GM21526 (cell line): Measurements from ENCODE around the gene SLC25A25.

Experiments
- ATAC-seq: cut with Tn5 transposase; IDR thresholded peaks from one replicate; pipeline ENCODE4 v1.9.1; 2021; ENCODE audit warnings: moderate library complexity; ENCODE audit not compliant: unreplicated experiment, low FRiP score

Gene SLC25A25

DNA sequence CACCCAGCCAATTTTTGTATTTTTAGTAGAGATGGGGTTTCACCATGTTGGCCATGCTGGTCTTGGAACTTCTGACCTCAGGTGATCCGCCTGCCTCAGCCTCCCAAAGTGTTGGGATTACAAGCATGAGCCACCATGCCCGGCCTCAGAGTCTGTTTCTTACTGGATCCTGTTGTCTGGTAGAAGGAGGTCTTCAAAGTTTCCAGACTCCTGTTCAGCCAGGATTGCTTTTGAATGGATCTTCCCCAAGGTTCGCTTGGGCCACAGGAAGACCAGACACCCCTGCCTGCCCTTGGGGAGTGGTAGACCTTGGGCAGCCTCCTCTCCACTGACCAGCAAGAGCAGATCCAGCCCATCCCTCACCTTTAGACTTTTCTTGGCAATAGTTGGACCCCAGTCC lies 73.6 kb downstream of the SLC25A25 start:
- ATAC-seq = no peak

DNA sequence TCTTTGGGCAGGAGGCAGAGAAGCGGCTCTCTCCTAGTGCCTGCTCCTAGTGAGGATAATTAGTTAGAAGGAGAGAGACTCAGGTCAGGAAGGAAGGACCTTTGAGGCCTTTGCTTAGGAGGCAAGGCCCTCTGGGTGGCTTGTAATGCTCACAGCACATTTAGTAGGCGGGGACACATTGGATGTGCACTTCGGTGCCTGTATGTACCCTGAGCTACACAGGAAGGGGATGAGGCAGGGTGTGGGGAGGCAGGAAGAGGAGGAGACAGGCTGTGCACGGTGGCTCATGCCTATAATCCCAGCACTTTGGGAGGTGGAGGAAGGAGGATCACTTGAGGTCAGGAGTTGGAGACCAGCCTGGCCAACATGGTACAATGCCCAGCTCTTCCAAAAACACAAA lies 74.0 kb downstream of the SLC25A25 start:
- no peak for ATAC-seq

DNA sequence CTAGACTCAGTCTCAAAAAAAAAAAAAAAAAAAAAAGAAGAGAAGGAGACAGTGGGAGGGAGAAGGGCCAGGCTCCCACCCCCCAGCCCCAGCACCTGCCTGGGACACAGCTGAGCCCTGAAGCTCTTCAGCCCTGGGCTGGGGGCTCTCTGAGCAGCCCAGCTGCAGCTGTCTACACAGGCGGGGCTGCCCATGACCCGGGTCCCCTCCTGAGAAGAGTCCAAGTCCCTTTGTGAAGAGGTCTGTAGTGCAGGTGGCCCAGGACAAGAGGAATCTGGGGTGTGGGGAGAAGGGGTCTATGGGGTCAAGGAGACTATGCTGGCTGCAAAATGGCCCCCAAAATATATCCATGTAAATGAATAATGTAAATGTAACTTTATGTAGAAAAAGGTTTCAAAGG lies 74.6 kb downstream of the SLC25A25 start:
- no peak for ATAC-seq

DNA sequence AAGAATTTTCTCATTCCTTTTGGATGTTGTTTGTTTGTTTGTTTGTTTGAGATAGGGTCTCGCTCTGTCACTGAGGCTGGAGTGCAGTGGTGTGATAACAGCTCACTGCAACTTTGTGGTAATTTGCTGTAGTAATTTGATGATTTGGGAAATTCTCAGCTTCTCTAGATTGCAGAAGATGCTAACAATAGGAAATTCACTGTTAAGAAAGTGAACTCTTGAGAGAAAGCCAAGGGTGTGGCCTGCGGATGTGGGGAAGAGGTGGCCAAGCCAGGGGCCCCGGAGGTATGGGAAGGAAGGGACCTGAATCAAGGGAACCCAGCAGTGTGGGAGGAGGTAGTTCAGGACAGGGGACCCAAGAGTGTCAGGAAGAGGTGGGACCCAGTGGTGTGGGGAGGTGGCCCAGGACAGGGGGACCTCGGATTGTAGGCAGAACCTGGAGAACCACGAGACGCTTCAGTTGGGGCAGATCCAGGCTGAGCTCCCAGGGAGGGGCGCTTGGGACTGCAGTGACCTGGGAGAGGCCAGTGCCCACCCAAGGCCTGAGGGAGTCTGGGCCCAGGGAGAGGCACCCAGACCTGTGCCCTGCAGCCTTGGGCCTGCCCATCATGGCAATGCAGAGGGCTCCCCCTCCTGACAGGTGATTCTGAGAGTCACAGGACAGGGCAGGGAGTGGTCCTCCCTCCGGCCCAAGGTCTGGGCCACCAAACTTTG lies 75.7 kb downstream of the SLC25A25 start:
- no peak for ATAC-seq

DNA sequence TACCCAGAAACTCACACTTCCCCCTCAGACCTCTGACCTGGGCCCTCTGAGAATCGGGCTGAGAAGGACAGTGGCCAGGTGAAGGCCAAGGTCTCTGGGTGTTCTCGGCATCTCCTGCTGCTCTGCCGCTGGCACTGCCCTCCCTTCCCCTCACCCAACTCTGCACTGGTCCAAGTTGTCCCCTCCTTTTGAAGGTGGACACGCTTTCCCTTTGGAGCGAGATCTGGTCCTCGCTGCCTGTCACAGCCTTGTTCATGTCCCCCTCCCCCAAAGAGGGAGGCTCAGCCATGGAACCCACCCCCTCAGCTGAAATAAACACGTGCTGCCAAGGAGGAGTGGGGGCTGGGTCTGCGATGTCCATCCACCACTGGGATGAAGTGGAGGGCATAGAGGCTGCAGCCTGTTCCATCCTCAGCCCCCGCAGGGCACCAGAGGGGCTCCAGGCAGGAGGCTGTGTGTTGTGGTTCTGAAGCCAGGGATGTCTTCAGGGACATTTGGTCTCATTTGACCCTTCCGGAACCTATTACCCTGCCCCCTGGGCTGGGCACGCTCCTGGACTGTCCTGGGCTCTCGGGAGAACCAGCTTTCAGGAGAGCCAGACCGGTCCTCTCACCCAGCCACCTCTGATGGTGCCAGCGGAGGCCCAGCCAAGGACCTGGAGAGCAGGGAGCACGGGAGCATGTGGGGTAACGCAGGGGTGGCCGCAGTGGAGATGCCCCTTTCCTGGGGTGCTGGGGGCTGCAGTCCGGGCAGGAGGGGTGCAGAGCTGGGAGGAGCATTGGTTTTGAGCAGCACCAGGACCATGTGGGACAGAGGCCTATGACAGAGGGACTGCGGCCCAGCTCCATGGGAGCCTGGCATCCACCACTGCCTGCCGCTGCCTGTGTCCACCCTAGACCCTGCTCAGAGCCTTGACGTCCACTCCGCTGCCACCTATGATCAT lies 76.5 kb downstream of the SLC25A25 start:
- ATAC-seq = no peak

DNA sequence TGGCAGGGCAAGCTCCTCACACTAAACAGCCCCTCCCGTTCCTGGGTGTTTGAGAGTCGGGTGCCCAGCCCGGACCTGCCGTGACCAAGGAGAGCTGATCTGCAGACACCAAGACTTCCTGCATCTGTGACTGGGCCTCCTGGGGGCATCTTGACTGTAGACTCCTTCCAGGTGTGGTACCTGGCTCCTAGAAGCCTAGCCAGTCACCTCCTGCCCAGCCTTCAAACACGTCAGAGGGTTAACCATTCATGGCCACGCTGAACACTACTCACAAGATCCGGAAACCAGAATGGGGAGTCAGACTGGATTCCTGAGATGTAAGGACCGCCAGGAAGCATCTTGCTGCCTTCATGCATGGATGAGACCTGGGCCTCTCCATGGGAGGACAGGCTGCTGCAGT lies 77.5 kb downstream of the SLC25A25 start:
- ATAC-seq = no peak

DNA sequence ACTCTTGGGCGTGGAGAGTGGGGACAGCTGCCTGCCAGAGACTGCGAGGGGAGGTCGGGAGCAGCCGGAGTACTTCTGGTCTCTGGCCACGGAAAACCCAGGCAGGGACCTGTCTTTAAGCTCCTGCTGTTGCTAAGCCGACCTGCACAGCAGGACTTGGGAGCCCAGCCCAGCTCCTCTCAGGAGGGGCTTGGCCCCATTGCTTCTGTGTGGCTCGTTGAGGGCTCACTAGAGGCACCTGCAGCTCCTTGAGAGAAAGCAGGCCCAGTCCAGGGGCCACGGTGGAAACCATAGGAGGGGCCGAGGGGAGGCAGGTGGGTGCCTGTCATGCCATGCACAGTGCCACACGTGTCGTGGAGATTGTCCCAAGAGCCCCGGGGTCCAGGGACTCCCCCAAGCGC lies 77.9 kb downstream of the SLC25A25 start:
- no peak for ATAC-seq

DNA sequence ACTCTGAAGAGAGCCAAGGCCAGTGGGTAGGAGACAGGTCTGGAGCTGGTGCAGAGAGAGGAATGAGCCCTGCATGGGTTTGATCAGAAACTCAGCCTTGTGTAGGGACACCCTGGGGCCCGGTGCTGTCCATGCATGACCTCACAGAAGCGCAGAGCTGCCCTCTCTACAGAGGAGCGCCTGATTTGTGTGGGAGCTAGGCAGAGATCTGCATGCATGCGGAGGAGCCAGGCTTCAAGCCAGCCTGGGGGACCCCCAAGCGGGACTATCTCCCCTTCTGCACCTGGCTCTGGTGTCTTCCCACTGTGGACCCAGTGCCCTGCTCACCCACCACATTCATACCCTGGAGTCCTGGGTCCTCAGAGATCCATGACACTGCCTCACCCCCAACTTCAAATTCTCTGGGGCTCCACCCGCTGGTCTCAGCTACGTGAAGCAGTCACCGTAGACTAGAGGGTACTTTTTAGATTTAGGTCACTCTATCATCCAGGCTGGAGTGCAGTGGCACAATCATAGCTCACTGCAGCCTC lies 78.6 kb downstream of the SLC25A25 start:
- ATAC-seq = no peak

DNA sequence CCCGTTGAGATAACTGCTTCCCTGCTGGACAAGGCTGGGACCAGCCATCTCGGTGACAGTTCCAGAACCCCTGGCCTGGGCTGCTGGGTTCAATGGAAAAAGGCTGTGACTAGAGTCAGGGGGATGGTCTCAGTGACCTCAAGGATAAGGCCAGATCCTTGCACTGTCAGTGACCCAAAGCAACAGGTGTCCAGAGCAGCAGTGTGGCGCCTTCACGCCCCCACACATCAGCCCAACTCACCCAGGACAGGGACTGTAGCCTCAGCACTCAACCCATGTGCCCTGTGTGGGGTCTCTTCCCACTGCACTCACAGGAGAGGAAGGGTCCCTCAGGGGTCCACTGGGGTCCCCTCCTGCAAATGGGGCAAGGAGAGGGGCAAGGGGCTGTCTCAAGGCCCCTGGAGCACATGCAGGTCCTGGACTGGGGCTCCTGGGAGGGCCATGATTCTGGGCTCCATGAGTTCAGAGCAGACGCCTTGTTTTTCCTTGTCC lies 80.5 kb downstream of the SLC25A25 start:
- ATAC-seq = no peak

DNA sequence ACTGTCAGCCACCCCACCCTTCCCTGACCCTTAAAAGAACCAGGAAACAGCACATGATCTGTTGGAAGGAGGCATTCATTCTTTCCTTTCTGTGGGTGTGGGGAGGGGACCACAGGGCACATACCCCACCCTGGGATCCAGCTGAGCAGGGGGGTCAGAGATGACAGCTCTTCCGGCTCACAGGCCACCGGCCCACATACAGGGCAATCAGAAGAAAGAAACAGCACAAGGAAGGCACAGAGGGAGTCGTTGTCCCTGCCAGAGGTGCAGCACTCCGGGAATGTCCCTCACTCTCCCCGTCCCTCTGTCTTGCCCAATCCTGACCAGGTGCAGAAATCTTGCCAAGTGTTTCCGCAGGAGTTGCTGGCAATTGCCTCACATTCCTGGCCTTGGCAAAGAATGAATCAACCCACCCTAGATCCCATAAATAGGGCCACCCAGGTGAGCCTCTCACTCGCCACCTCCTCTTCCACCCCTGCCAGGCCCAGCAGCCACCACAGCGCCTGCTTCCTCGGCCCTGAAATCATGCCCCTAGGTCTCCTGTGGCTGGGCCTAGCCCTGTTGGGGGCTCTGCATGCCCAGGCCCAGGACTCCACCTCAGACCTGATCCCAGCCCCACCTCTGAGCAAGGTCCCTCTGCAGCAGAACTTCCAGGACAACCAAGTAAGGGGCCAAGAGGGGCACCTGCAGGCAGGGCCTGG lies 81.1 kb downstream of the SLC25A25 start, which contains the start of gene LCN2:
LCN2 (plus strand) TSS at position 453 of the 701 bp plus-strand sequence; CDS start at position 526, 73 bp downstream.
- ATAC-seq = no peak

DNA sequence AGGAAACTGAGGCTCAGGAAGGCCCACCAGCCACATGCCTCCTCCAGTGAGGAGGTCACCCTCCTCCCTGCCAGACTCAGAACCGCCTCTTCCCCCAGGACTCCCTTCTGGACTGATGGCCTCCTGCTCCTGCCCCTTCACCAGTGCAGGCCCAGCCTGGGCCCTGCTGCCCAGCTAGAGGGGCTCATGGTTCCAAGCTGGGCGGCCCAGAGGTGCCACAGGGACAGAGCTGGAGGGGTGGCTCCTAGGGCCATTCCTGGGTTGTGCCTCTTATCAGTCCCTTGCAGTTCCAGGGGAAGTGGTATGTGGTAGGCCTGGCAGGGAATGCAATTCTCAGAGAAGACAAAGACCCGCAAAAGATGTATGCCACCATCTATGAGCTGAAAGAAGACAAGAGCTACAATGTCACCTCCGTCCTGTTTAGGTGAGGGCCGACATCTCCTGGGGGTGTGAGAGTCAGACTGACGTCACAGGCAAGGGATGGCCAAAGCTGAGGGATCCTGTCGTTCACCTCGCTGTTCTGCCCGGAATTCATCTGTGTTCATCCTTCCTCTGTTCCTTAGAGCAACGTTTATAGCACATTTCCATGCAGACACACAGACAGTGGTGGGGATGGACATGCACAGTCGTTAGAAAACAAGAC lies 82.0 kb downstream of the SLC25A25 start:
- ATAC-seq = no peak

DNA sequence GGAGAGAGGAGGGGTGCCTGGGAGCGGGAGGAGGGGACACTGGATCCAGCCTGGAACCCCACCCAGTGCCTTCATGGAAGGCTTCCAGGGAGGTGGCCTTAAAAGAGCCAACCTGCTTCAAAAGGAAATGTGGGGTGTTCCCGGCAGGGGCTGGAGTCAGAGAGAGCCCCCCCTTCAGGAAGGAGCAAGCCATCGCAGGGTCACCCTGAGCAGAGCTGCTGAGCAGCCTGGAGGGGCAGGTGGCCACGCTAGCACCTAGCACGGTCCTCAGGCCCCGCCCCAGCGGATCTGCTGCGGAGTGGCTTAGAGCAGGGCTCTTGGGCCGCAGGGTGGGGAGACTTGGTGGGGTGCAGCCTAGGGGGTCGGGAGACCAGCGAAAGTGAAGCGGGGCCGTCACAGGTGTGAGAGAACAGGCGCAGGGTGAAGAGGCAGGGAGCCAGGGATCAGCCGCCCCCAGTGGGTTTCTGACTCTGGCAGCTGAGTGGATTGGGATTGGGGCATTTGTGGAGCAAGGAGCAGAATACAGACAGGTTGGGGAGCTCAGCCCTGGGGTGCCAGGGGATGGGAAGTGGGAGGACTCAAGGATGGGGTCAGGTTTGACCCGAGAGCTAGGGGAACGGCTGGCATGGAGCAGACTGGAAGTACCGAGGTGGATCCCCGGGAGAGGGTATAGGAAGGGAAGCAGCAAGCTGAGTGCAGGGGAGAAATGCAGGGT lies 82.7 kb downstream of the SLC25A25 start:
- ATAC-seq = no peak

DNA sequence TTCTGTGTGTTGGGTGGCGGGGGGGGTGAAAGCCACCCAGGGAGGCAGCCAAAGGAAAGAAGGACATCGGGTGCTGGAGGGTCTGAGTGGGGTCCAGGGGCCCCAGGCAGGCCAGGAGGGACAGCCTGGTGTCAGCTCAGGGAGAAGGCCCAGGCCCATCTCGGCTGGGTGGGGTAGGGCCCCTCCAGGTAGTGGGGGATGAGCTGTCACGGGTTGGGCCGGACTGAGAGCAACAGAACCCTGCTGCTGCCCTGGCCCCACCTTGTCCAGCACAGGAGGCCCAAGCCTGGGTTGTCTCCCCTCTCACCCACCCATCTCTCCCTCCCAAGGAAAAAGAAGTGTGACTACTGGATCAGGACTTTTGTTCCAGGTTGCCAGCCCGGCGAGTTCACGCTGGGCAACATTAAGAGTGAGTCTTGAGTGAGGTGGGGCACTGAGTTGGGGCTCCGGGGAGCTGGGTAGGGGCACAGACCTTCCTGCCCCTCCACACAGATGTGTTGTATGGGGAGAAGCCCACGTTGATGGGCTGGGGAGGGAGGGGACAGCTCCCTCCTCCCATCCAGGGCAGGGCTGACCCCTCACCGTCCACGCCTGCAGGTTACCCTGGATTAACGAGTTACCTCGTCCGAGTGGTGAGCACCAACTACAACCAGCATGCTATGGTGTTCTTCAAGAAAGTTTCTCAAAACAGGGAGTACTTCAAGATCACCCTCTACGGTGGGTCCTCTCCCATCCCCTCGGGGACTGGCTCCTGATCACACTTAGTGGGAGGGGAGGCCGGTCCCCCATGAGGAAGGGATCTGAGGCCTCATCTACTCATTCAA lies 83.5 kb downstream of the SLC25A25 start:
- ATAC-seq = no peak

DNA sequence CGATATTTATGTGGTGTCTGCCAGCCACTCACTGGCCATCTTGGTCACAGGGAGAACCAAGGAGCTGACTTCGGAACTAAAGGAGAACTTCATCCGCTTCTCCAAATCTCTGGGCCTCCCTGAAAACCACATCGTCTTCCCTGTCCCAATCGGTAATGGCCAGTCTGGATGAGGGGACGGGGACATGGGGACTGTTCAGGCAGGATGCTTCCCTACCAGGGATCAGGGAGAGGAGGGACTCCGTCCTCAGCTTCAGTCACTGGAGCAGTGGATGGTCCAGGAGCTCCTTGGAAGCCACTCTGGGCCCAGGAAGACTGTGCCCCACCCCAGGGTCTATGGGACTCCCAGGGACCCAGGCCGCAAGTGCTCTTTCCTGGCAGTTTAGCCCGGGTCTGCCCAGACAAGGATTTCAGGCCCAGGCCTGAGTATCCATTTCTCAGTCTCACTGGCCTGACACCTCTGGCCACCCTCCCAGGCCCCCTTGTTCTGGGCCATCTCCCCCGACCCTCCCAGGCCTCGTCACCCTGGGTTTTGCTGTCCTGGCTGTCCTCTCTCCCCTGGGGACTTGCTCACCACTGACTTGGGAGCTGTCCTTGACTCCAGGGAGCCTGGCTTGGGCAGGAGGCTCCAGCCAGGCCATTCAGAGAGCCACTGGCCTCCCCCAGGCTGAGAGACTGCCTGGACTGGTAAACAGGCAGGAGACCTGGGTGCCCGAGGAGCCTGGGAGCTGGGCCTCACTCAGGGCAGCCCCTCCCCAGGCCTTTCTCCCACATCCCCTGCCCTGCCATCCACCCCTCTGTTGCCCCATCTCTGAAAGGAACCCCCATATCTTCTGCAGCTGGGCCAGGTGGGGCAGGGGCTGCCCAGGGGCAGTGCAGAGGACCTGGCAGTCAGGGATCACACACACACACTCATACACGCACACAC lies 84.4 kb downstream of the SLC25A25 start:
- no peak for ATAC-seq

DNA sequence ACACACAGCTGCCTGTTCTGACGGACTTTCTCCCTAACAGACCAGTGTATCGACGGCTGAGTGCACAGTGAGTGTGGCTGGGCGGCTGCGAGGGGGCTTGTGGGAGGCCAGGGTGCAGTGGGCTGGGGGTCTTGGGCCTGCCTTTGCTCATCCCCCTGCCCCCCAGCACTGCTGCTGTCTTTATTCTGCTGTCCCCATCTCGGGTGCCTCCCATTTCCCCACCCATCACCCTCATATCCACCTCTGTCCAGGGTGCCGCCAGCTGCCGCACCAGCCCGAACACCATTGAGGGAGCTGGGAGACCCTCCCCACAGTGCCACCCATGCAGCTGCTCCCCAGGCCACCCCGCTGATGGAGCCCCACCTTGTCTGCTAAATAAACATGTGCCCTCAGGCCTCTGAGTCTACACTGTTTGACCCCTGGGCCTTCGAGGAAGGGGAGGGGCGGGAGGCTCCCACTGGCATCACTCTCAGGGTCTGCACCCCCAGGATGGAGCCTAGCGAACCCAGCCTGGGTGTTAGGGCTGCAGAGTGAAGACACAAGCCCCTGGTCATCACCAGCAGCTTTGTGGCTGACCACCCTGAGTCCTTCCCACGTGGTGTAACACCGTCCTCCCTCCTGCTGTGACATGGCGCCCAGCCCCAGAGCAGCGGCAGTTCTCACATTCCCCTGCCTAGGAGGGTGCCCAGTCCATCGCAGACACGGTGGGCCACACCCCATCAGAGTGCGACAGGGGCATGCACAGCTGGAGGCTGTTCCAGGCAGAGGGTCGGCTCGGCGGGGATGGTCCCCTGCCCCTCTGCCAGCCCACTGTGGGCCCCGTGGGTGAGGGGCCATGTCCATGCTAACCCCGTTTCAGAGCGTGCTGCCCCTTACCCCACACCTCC lies 85.3 kb downstream of the SLC25A25 start:
- no peak for ATAC-seq

DNA sequence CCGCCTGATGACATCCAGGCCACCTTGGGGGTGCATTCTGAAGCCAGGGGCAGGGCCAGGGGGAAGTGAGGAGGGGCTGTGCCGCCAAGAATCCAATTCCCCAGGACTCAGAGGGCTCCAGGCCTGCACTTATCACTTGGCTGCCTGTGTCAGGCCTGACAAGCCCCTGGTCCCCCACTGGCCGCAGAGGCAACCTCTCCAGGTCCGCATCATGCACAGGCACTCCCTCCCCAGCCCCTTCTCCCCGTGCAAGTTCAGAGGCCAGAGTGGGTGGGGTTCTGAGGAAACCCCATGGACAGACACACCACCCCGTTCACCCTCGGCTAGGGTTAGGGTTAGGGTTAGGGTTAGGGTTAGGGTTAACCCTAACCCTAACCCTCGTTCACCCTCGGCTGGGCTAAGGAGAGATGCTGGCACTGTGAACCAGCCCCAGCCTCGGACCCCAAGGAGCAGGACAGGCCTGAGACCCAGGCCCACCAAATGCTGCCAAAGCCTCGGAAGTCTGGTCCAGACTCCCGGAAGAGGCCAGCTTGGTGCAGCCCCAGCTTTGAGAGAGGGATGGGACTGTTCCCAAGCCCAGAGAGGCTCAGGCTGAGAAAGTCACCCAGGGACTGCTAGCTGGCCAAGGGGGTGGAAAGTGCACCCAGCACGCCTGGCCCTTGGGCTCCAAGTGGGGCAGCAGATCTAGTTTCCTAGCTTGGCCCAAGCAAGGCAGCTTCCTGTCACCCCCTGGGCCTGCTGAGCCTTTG lies 86.1 kb downstream of the SLC25A25 start:
- no peak for ATAC-seq
